ENCODE results near the gene SATB2. TPM values are rescaled to one million over a fixed set of nuclear protein-coding genes. Genes with fewer than 3 reads are reported as not detected.

SATB2 gene
- total RNA-seq, 4 donors from 2014 or later = 62.0 to 104 (median 91.1) TPM

DNA sequence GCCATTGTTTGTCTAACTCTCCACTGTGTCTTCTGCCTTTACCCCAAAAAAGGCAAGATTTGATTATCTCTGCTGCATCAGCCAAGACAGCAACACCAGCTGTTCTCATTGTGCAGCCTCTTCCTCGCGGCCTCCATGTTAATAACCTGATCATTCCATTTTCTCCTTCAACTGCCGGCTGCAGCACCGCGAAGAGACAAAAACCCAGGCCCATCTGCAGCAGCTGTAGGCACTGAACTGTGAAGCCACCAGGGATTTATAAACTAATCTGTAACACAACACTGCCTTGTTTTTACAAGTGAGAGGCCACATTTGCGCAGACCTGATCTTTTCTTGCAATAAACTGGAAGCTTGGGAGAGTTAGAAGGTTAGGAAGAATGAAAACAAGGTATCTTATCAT, 147.8 kb downstream of the SATB2 start:
- no peaks in the 10 kb centered on the region for H3K4me1 ChIP-seq
- DNase-seq = no peak
- no peak overlapping the region for H3K27ac ChIP-seq
- H3K36me3 ChIP-seq = peaks cover 0 to 30% (median 0%) of the 10 kb centered on the region in 3 donors
- TF ChIP-seq, protein P1, sequence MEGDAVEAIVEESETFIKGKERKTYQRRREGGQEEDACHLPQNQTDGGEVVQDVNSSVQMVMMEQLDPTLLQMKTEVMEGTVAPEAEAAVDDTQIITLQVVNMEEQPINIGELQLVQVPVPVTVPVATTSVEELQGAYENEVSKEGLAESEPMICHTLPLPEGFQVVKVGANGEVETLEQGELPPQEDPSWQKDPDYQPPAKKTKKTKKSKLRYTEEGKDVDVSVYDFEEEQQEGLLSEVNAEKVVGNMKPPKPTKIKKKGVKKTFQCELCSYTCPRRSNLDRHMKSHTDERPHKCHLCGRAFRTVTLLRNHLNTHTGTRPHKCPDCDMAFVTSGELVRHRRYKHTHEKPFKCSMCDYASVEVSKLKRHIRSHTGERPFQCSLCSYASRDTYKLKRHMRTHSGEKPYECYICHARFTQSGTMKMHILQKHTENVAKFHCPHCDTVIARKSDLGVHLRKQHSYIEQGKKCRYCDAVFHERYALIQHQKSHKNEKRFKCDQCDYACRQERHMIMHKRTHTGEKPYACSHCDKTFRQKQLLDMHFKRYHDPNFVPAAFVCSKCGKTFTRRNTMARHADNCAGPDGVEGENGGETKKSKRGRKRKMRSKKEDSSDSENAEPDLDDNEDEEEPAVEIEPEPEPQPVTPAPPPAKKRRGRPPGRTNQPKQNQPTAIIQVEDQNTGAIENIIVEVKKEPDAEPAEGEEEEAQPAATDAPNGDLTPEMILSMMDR (IDR thresholded peaks at IDR 0.05) = no peak
- no peak for TF ChIP-seq POLR2A (IDR thresholded peaks at IDR 0.05)
- no peak overlapping the region for H3K4me3 ChIP-seq
- no peaks in the 10 kb centered on the region for H3K9me3 ChIP-seq
- no peaks in the 10 kb centered on the region for H3K27me3 ChIP-seq

GRCh38 chr2:199309411-199309810, 148.3 kb downstream of the SATB2 start:
- TF ChIP-seq, protein P1 (IDR thresholded peaks at IDR 0.05) = no peak
- TF ChIP-seq POLR2A (IDR thresholded peaks at IDR 0.05) = no peak
- H3K9me3 ChIP-seq = no peaks in the 10 kb centered on the region
- no peak overlapping the region for H3K4me3 ChIP-seq
- H3K4me1 ChIP-seq = no peaks in the 10 kb centered on the region
- H3K36me3 ChIP-seq = peaks cover 0 to 36% (median 0%) of the 10 kb centered on the region in 3 donors
- H3K27me3 ChIP-seq = no peaks in the 10 kb centered on the region
- DNase-seq = no peak
- H3K27ac ChIP-seq = no peak overlapping the region

- H3K27me3 ChIP-seq = no peaks in the 10 kb centered on the region
- no peaks in the 10 kb centered on the region for H3K9me3 ChIP-seq
- H3K4me3 ChIP-seq = no peak overlapping the region
- DNase-seq = no peak
- TF ChIP-seq, protein P1 (IDR thresholded peaks at IDR 0.05) = no peak
- no peak for TF ChIP-seq POLR2A (IDR thresholded peaks at IDR 0.05)
- H3K4me1 ChIP-seq = no peaks in the 10 kb centered on the region
- no peak overlapping the region for H3K27ac ChIP-seq
- peaks cover 0 to 39% (median 0%) of the 10 kb centered on the region in 3 donors for H3K36me3 ChIP-seq
These were observed 149.2 kb downstream of the SATB2 start for GRCh38 chr2:199308567-199308966.

DNA sequence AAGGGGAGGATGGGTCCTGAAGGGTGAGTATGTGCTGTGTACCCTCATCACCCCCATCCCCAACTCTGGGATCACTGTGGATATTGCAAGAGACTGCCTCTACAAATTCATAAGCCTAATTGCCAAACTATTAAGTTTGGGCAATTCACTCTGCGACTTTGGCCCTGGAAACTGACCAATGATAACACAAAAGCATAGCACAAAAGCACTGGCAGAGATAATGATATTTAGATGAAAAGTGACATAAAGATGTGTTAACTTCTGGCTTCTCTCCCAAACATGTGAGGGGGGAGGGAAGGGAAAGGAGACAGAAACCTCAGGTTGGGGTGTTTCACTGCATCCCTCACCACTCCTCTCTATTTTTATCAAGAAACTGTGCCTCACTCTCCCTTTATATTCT, 150.3 kb downstream of the SATB2 start:
- no peak for DNase-seq
- Histone ChIP-seq H3K9me3 (no peaks in the 10 kb centered on the region), H3K27ac (no peak overlapping the region), H3K27me3 (no peaks in the 10 kb centered on the region), H3K4me1 (no peaks in the 10 kb centered on the region), H3K36me3 (peaks cover 0 to 44% (median 0%) of the 10 kb centered on the region in 3 donors), H3K4me3 (no peak overlapping the region)
- TF ChIP-seq, protein P1 (IDR thresholded peaks at IDR 0.05) = no peak
- TF ChIP-seq POLR2A (IDR thresholded peaks at IDR 0.05) = no peak

DNA sequence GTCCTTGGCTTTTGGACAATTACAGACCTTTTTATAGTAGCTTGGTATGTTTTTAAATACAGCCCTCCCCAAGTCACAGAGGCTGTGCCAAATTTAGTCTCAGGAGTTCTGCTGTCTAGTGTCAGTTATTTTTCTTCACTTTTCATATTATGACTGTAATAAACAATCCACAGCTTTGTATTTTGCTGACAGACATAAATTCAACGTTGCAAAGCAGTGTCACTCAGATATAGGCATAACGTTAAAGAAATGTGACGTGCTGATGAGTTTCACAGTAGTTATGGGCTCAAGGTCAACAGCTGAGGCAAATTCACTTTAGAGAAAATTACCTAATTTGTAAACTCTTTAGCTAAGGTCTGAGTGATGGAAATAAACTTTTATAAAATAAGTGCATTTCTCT, 151.6 kb downstream of the SATB2 start:
- H3K27ac ChIP-seq = no peak overlapping the region
- no peak overlapping the region for H3K4me3 ChIP-seq
- H3K27me3 ChIP-seq = no peaks in the 10 kb centered on the region
- H3K9me3 ChIP-seq = no peaks in the 10 kb centered on the region
- no peak for DNase-seq
- no peak for TF ChIP-seq POLR2A (IDR thresholded peaks at IDR 0.05)
- TF ChIP-seq, protein P1 (IDR thresholded peaks at IDR 0.05) = no peak
- no peaks in the 10 kb centered on the region for H3K4me1 ChIP-seq
- peaks cover 0 to 44% (median 0%) of the 10 kb centered on the region in 3 donors for H3K36me3 ChIP-seq

GRCh38 chr2:199303728-199304177, 154.0 kb downstream of the SATB2 start:
- no peaks in the 10 kb centered on the region for H3K9me3 ChIP-seq
- H3K27ac ChIP-seq = no peak overlapping the region
- no peak overlapping the region for H3K4me3 ChIP-seq
- H3K36me3 ChIP-seq = peaks cover 0 to 40% (median 0%) of the 10 kb centered on the region in 3 donors
- TF ChIP-seq, protein P1 (IDR thresholded peaks at IDR 0.05) = no peak
- no peak for TF ChIP-seq POLR2A (IDR thresholded peaks at IDR 0.05)
- DNase-seq = no peak
- no peaks in the 10 kb centered on the region for H3K27me3 ChIP-seq
- no peaks in the 10 kb centered on the region for H3K4me1 ChIP-seq
